Upper lobe of right lung (tissue), 1 donor: ENCODE data around the gene CORO2A. TPM values are rescaled to one million over a fixed set of nuclear protein-coding genes. Genes with fewer than 3 reads are reported as not detected.

ENCODE experiments used
- ATAC-seq: fragments of 200-7000 bp; cut with Tn5 transposase; one replicate; pipeline ENCODE4 v1.9.1; 2020; ENCODE audit warnings: mild to moderate bottlenecking, moderate library complexity
- DNase-seq: peaks from one replicate; pipeline ENCODE4 v3.0.0-alpha.2; 2020
- H3K27ac ChIP-seq: fragments of 200-600 bp; one replicate; pipeline ENCODE4 v1.8.0; 2022
- H3K27me3 ChIP-seq: fragments of 200-600 bp; one replicate; pipeline ENCODE4 v1.8.0; 2022; ENCODE audit warnings: mild to moderate bottlenecking
- H3K36me3 ChIP-seq: fragments of 200-600 bp; one replicate; pipeline ENCODE4 v1.8.0; 2022
- H3K4me1 ChIP-seq: fragments of 200-600 bp; one replicate; pipeline ENCODE4 v1.8.0; 2022
- H3K4me3 ChIP-seq: fragments of 200-600 bp; one replicate; pipeline ENCODE4 v1.8.0; 2022; ENCODE audit warnings: mild to moderate bottlenecking
- H3K9me3 ChIP-seq: fragments of 200-600 bp; one replicate; pipeline ENCODE4 v1.8.0; 2022
- intact Hi-C: fragments of 100-400 bp; cut with DNase I; formaldehyde crosslinking; loops from one replicate; pipeline ENCODE4 v1.11.0; 2022
- total RNA-seq: library from RNA; stranded (reverse); fragmentation: NEBNext Ultra II Directional; extraction: Animal tissue kit (Norgen Biotek cat#: 25700); gene quantifications from one replicate; pipeline ENCODE4 v1.2.1, GENCODE V29; 2021
- TF ChIP-seq, protein P1 (sequence below): fragments of 200-600 bp; IDR thresholded peaks from one replicate; pipeline ENCODE4 v1.8.0; 2022; ENCODE audit warnings: antibody characterized with exemption
- donor health status: DM: no; HTN: yes; CAD: no; lungs with severe emphysema.

CORO2A gene
- total RNA-seq, 1 donor from 2014 or later = 20.0 TPM

- Histone ChIP-seq H3K4me1 (peaks cover 14% of the 10 kb centered on the region), H3K27me3 (no peaks in the 10 kb centered on the region), H3K4me3 (no peak overlapping the region), H3K27ac (no peak overlapping the region), H3K9me3 (no peaks in the 10 kb centered on the region), H3K36me3 (no peaks in the 10 kb centered on the region)
- no peak for ATAC-seq
- TF ChIP-seq, protein P1, sequence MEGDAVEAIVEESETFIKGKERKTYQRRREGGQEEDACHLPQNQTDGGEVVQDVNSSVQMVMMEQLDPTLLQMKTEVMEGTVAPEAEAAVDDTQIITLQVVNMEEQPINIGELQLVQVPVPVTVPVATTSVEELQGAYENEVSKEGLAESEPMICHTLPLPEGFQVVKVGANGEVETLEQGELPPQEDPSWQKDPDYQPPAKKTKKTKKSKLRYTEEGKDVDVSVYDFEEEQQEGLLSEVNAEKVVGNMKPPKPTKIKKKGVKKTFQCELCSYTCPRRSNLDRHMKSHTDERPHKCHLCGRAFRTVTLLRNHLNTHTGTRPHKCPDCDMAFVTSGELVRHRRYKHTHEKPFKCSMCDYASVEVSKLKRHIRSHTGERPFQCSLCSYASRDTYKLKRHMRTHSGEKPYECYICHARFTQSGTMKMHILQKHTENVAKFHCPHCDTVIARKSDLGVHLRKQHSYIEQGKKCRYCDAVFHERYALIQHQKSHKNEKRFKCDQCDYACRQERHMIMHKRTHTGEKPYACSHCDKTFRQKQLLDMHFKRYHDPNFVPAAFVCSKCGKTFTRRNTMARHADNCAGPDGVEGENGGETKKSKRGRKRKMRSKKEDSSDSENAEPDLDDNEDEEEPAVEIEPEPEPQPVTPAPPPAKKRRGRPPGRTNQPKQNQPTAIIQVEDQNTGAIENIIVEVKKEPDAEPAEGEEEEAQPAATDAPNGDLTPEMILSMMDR = no peak
- intact Hi-C loops = no loop called here
- no peak for DNase-seq
Observed at GRCh38 chr9:98148486-98148885, 44.0 kb downstream of the CORO2A start.

GRCh38 chr9:98147582-98147981, 44.9 kb downstream of the CORO2A start:
- peaks cover 22% of the 10 kb centered on the region for H3K4me1 ChIP-seq
- intact Hi-C loops = no loop called here
- TF ChIP-seq, protein P1 = no peak
- H3K9me3 ChIP-seq = no peaks in the 10 kb centered on the region
- no peak overlapping the region for H3K4me3 ChIP-seq
- no peaks in the 10 kb centered on the region for H3K27me3 ChIP-seq
- no peak for ATAC-seq
- H3K36me3 ChIP-seq = no peaks in the 10 kb centered on the region
- no peak overlapping the region for H3K27ac ChIP-seq
- no peak for DNase-seq

GRCh38 chr9:98146101-98146991, 46.1 kb downstream of the CORO2A start:
- ATAC-seq (peak; percentile 82), DNase-seq (peak; percentile 96)
- Histone ChIP-seq H3K4me1 (peaks cover 29% of the 10 kb centered on the region), H3K27ac (peak overlapping the region; percentile 93), H3K9me3 (no peaks in the 10 kb centered on the region), H3K36me3 (no peaks in the 10 kb centered on the region), H3K4me3 (no peak overlapping the region), H3K27me3 (no peaks in the 10 kb centered on the region)
- intact Hi-C loops = no loop called here
- TF ChIP-seq, protein P1 = no peak

- Histone ChIP-seq H3K4me3 (no peak overlapping the region), H3K27ac (peak overlapping the region; percentile 93), H3K27me3 (no peaks in the 10 kb centered on the region), H3K4me1 (peaks cover 20% of the 10 kb centered on the region), H3K9me3 (no peaks in the 10 kb centered on the region), H3K36me3 (no peaks in the 10 kb centered on the region)
- ATAC-seq (no peak), DNase-seq (peak; percentile 37)
- TF ChIP-seq, protein P1 = no peak
- intact Hi-C loops = no loop called here
Observed at GRCh38 chr9:98144631-98145030, 47.8 kb downstream of the CORO2A start.

DNA sequence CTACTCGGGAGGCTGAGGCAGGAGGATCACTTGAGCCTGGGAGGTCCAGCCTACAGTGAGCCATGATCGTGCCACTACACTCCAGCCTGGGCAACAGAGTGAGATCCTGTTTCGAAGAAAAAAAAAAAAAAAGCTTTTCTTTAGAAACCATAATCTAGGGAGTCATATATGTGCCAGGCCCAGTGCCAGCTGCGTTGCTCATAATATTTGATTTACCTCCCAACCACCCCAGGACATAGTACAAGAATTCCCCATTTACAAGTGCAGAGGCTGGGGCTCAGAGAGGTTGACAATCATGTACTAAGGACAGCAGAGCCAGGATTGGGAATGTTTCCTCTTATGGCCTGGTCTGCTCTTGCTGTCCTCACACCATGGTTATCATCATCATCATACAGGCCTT, 48.4 kb downstream of the CORO2A start:
- Histone ChIP-seq H3K27me3 (no peaks in the 10 kb centered on the region), H3K36me3 (no peaks in the 10 kb centered on the region), H3K27ac (peak overlapping the region; percentile 93), H3K4me1 (peaks cover 20% of the 10 kb centered on the region), H3K4me3 (no peak overlapping the region), H3K9me3 (no peaks in the 10 kb centered on the region)
- intact Hi-C loops = no loop called here
- peak; percentile 13 for DNase-seq
- TF ChIP-seq, protein P1 = no peak
- ATAC-seq = no peak
